ENCODE measurements around the gene SNCA.

SNCA gene

GRCh38 chr4:89836897-89837384 lies at the start of gene SNCA:
Gene SNCA, minus strand, starts transcription at chr4:89837161. Its CDS starts 1,494 bp downstream, at chr4:89835667.
- peak; percentile 39 for DNase-seq (ENCODE audit: low read depth)
- no peak for TF ChIP-seq CTCF (conservative IDR thresholded peaks at IDR 0.05; ENCODE audit: low read depth, low read length)
- H3K4me3 ChIP-seq (ENCODE audit: low read depth, low read length): peak within 1 kb of the TSS; percentile 58

- no peak overlapping the region for H3K4me3 ChIP-seq (ENCODE audit: low read depth, low read length)
- no peak for DNase-seq (ENCODE audit: low read depth)
- no peak for TF ChIP-seq CTCF (conservative IDR thresholded peaks at IDR 0.05; ENCODE audit: low read depth, low read length)
Observed at GRCh38 chr4:89879215-89879614, 42.3 kb upstream of the SNCA start.

GRCh38 chr4:89878611-89879010 lies 41.6 kb upstream of the SNCA start:
- H3K4me3 ChIP-seq (ENCODE audit: low read depth, low read length): no peak overlapping the region
- no peak for TF ChIP-seq CTCF (conservative IDR thresholded peaks at IDR 0.05; ENCODE audit: low read depth, low read length)
- peak; percentile 4 for DNase-seq (ENCODE audit: low read depth)

- no peak overlapping the region for H3K4me3 ChIP-seq (ENCODE audit: low read depth, low read length)
- no peak for TF ChIP-seq CTCF (conservative IDR thresholded peaks at IDR 0.05; ENCODE audit: low read depth, low read length)
- no peak for DNase-seq (ENCODE audit: low read depth)
Observed at GRCh38 chr4:89876548-89876947, 39.6 kb upstream of the SNCA start.

GRCh38 chr4:89871211-89871610 lies 34.2 kb upstream of the SNCA start:
- DNase-seq (ENCODE audit: low read depth): no peak
- no peak for TF ChIP-seq CTCF (conservative IDR thresholded peaks at IDR 0.05; ENCODE audit: low read depth, low read length)
- no peak overlapping the region for H3K4me3 ChIP-seq (ENCODE audit: low read depth, low read length)

GRCh38 chr4:89868999-89869589 lies 32.1 kb upstream of the SNCA start:
- TF ChIP-seq CTCF (conservative IDR thresholded peaks at IDR 0.05; ENCODE audit: low read depth, low read length): peak; percentile 56
- DNase-seq (ENCODE audit: low read depth): peak; percentile 28

GRCh38 chr4:89868276-89868675 lies 31.3 kb upstream of the SNCA start:
- TF ChIP-seq CTCF (conservative IDR thresholded peaks at IDR 0.05; ENCODE audit: low read depth, low read length): no peak
- DNase-seq (ENCODE audit: low read depth): no peak
- H3K4me3 ChIP-seq (ENCODE audit: low read depth, low read length): no peak overlapping the region

More at GRCh38 chr4:89868999-89869589, 32.1 kb upstream of the SNCA start:
- no peak overlapping the region for H3K4me3 ChIP-seq (ENCODE audit: low read depth, low read length)
